ENCODE data around the gene PHLDA3.

GRCh38 chr1:201509601-201510374, 40.8 kb upstream of the PHLDA3 start:
- TF ChIP-seq CTCF (conservative IDR thresholded peaks at IDR 0.05; ENCODE audit: low read depth, low read length) = no peak
- TF ChIP-seq CEBPB (IDR thresholded peaks at IDR 0.05; ENCODE audit: low read depth, low read length) = no peak
- TF ChIP-seq POLR2A (IDR thresholded peaks at IDR 0.05; ENCODE audit: low read depth, low read length) = no peak
- TF ChIP-seq BHLHE40 (IDR thresholded peaks at IDR 0.05; ENCODE audit: low read depth, low read length) = no peak
- no peak for TF ChIP-seq RFX5 (IDR thresholded peaks at IDR 0.05; ENCODE audit: low read depth, low read length)
- TF ChIP-seq RAD21 (IDR thresholded peaks at IDR 0.05; ENCODE audit: low read length) = no peak
